Fibroblast of lung (primary cell): ENCODE measurements around the gene SLC26A1. TPM values are rescaled to one million over a fixed set of nuclear protein-coding genes. Genes with fewer than 3 reads are reported as not detected.
A peak's percentile ranks its signal among the peaks of the same experiment; 100 is the strongest.

ENCODE experiments used
- DNase-seq, 2 donors: peaks; one replicate each; pipeline versions ENCODE4 v3.0.0 to v3.0.0-alpha.2; 2010; ENCODE audit warnings: low read depth in 2 of 2
- H2AFZ ChIP-seq: 2 replicates; pipeline ENCODE4 v1.5.1; 2012; ENCODE audit warnings: low read length, control low read depth, inconsistent platforms
- H3K27ac ChIP-seq: 2 replicates; pipeline ENCODE4 v1.5.1; 2011; ENCODE audit warnings: low read length, control low read depth; ENCODE audit not compliant: insufficient read depth
- H3K27me3 ChIP-seq: 2 replicates; pipeline ENCODE4 v1.5.1; 2011; ENCODE audit warnings: mild to moderate bottlenecking, low read length; ENCODE audit not compliant: control insufficient read depth, insufficient read depth
- H3K36me3 ChIP-seq: 2 replicates; pipeline ENCODE4 v1.5.1; 2011; ENCODE audit warnings: low read length; ENCODE audit not compliant: control insufficient read depth, insufficient read depth
- H3K4me1 ChIP-seq: 2 replicates; pipeline ENCODE4 v1.5.1; 2011; ENCODE audit warnings: low read length; ENCODE audit not compliant: control insufficient read depth, insufficient read depth; ENCODE audit errors: extremely low read depth
- H3K4me2 ChIP-seq: 2 replicates; pipeline ENCODE4 v1.5.1; 2011; ENCODE audit warnings: low read length, control low read depth; ENCODE audit not compliant: insufficient read depth; ENCODE audit errors: extremely low read depth
- H3K4me3 ChIP-seq, 4 experiments: fragments of 200-600 bp in 1 of 4; sonication (generic) in 1 of 4; replicated peaks in 1 of 4; 2 replicates each; pipeline ENCODE4 v1.5.1; 2011 to 2016; ENCODE audit warnings: low read length in 4 of 4, low read depth in 3 of 4, mild to moderate bottlenecking in 3 of 4, control low read depth in 2 of 4, inconsistent platforms in 1 of 4, mixed read lengths in 1 of 4; ENCODE audit not compliant: insufficient read depth in 1 of 4; ENCODE audit errors: control extremely low read depth in 1 of 4
- H3K79me2 ChIP-seq: 2 replicates; pipeline ENCODE4 v1.5.1; 2012; ENCODE audit warnings: mild to moderate bottlenecking, low read length, inconsistent platforms; ENCODE audit not compliant: control insufficient read depth, insufficient read depth
- H3K9ac ChIP-seq: 2 replicates; pipeline ENCODE4 v1.5.1; 2011; ENCODE audit warnings: mild to moderate bottlenecking, low read length, control low read depth; ENCODE audit not compliant: insufficient read depth
- H3K9me3 ChIP-seq: 2 replicates; pipeline ENCODE4 v1.5.1; 2012; ENCODE audit warnings: low read depth, low read length; ENCODE audit not compliant: control insufficient read depth, insufficient read depth
- H4K20me1 ChIP-seq: 2 replicates; pipeline ENCODE4 v1.5.1; 2011; ENCODE audit warnings: low read length; ENCODE audit not compliant: control insufficient read depth, insufficient read depth; ENCODE audit errors: extremely low read depth
- CTCF ChIP-seq, 2 donors: IDR thresholded peaks in 1 of 2; conservative IDR thresholded peaks in 1 of 2; 1 replicate in 1 of 2; 2 replicates in 1 of 2; pipeline ENCODE4 v1.5.1; 2011 to 2012; ENCODE audit warnings: low read length in 2 of 2, control low read depth in 1 of 2, inconsistent platforms in 1 of 2, low read depth in 1 of 2, mild to moderate bottlenecking in 1 of 2
- EZH2 ChIP-seq: IDR thresholded peaks from 2 replicates; pipeline ENCODE4 v1.5.1; 2012; ENCODE audit warnings: low read length, control low read depth, mild to moderate bottlenecking; ENCODE audit errors: missing control alignments
- polyA plus RNA-seq, 2 donors: library from polyadenylated mRNA; depleted of rRNA in 1 of 2; stranded (reverse) in 1 of 2; unstranded in 1 of 2; fragments of >200 nt; gene quantifications; 2 replicates each; pipeline ENCODE4 v1.2.1, GENCODE V29; 2011 to 2012; ENCODE audit warnings: missing spikeins in 1 of 2
- total RNA-seq: library from RNA; depleted of rRNA; stranded (reverse); fragments of >200 nt; gene quantifications from 2 replicates; pipeline ENCODE4 v1.2.1, GENCODE V29; 2014

The SLC26A1 gene
- total and polyA plus RNA-seq, 2 donors (not counting 1 experiment from before 2014, with no cell fraction given): 0.05 to 0.33 TPM

- H3K4me3 ChIP-seq: no peak overlapping the region
- no peak overlapping the region for H3K4me2 ChIP-seq
- DNase-seq: no peak
- H4K20me1 ChIP-seq: no peaks in the 10 kb centered on the region
- no peak overlapping the region for H2AFZ ChIP-seq
- H3K36me3 ChIP-seq: peaks cover 4% of the 10 kb centered on the region
- no peak overlapping the region for H3K27ac ChIP-seq
- no peak for TF ChIP-seq CTCF (conservative IDR thresholded peaks at IDR 0.05 in 1 of 2, IDR thresholded peaks at IDR 0.05 in 1 of 2; ENCODE audit: low read depth in 1 of 2, low read length in 2 of 2)
- TF ChIP-seq EZH2: peak; percentile 5
- H3K79me2 ChIP-seq: no peaks in the 10 kb centered on the region
- H3K9ac ChIP-seq: no peak overlapping the region
- no peaks in the 10 kb centered on the region for H3K9me3 ChIP-seq
- no peaks in the 10 kb centered on the region for H3K4me1 ChIP-seq
- H3K27me3 ChIP-seq: peaks cover 22% of the 10 kb centered on the region
Measured at GRCh38 chr4:995311-996026, 2.3 kb upstream of the SLC26A1 start.

- Histone ChIP-seq H3K9ac (peak overlapping the region; percentile 7), H3K4me1 (no peaks in the 10 kb centered on the region), H3K4me3 (no peak overlapping the region), H3K36me3 (peaks cover 6% of the 10 kb centered on the region), H3K27me3 (peaks cover 9% of the 10 kb centered on the region), H3K4me2 (no peak overlapping the region), H4K20me1 (no peaks in the 10 kb centered on the region), H2AFZ (no peak overlapping the region), H3K9me3 (no peaks in the 10 kb centered on the region), H3K79me2 (no peaks in the 10 kb centered on the region), H3K27ac (no peak overlapping the region)
- no peak for TF ChIP-seq CTCF (conservative IDR thresholded peaks at IDR 0.05 in 1 of 2, IDR thresholded peaks at IDR 0.05 in 1 of 2; ENCODE audit: low read depth in 1 of 2, low read length in 2 of 2)
- no peak for TF ChIP-seq EZH2
- no peak for DNase-seq
Measured at GRCh38 chr4:992297-993110, 700 bp downstream of the SLC26A1 start.

- peaks cover 6% of the 10 kb centered on the region for H3K36me3 ChIP-seq
- H3K27me3 ChIP-seq: peaks cover 4% of the 10 kb centered on the region
- H3K4me2 ChIP-seq: no peak overlapping the region
- no peak overlapping the region for H3K27ac ChIP-seq
- TF ChIP-seq EZH2 (no peak), CTCF (conservative IDR thresholded peaks at IDR 0.05 in 1 of 2, IDR thresholded peaks at IDR 0.05 in 1 of 2; ENCODE audit: low read depth in 1 of 2, low read length in 2 of 2) (no peak)
- no peak overlapping the region for H3K9ac ChIP-seq
- H4K20me1 ChIP-seq: no peaks in the 10 kb centered on the region
- H3K4me3 ChIP-seq: no peak overlapping the region
- no peaks in the 10 kb centered on the region for H3K9me3 ChIP-seq
- no peak for DNase-seq
- H3K79me2 ChIP-seq: no peaks in the 10 kb centered on the region
- no peak overlapping the region for H2AFZ ChIP-seq
- no peaks in the 10 kb centered on the region for H3K4me1 ChIP-seq
Measured at GRCh38 chr4:991451-992296, 1.5 kb downstream of the SLC26A1 start.
